ENCODE results near the gene MPV17L2. TPM values are rescaled to one million over a fixed set of nuclear protein-coding genes. Genes with fewer than 3 reads are reported as not detected.

The MPV17L2 gene
- total and polyA plus RNA-seq, 2 experiments from 2014 or later: 38.7 to 81.3 TPM

DNA sequence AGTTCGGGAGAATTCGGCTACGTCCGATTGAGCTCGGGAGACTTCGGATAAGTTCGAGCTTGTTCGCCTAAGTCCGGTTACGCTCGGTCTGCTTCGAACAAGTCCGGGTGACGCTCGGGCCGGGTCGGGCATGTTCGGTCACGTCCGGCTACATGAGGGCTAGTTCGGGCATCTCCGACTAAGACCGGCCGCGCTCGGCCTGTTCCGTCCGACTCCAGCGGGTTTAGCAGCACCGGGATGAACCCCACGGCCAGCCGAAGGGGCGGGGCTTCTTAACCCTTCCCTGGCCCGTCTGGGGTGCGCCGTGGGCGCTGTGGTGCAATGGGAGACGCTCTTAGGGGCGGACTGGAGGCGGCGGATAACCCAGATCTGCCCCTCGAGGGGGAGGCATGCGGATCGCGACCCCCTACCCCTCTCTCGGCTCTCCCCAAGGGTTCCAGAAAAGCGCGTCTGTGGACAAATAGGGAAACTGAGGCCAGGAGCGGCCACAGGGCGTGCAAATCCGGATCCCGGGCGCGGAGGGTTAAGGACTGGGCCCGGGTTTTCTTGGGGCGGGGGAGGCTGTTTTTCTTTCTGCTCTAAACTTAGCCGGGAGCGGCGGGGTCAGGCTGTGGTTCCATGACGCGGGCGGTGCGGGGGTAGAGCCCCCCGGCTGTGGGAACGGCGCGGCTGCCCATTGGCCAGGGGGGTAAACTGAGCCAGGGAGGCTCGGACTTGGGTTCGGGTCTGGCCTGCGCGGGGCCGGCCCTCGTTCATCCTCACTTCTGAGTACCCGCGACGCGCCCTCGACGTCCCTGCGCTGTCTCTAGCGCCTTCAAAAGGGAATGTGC, 31.7 kb downstream of the MPV17L2 start:
- H3F3A ChIP-seq (replicated peaks; ENCODE audit: low read depth): peaks cover 34% of the 10 kb centered on the region
- H3K27me3 ChIP-seq (ENCODE audit: insufficient read depth): peaks cover 27% of the 10 kb centered on the region
- H2AFZ ChIP-seq: peak overlapping the region; percentile 73; the same call in 1 of the 2 replicates

More for the DNA sequence above, 31.7 kb downstream of the MPV17L2 start:
- Mint-ChIP-seq H3K9me3 (peaks cover 3% of the 10 kb centered on the region; the same call in 2 of the 3 replicates), H3K27ac (peak overlapping the region; percentile 98), H3K4me1 (peaks cover 33% of the 10 kb centered on the region), H3K4me3 (peak overlapping the region; percentile 92), H3K36me3 (ENCODE audit: low read depth) (no peaks in the 10 kb centered on the region), H3K27me3 (ENCODE audit: insufficient read depth, low read depth, poor library complexity) (peaks cover 40% of the 10 kb centered on the region)
- Histone ChIP-seq H3K27ac (ENCODE audit: low read depth) (no peak overlapping the region), H3K36me3 (ENCODE audit: insufficient read depth) (no peaks in the 10 kb centered on the region), H3K4me2 (peak overlapping the region; percentile 81), H3K9me2 (ENCODE audit: insufficient read depth) (no peaks in the 10 kb centered on the region), H3K4me1 (ENCODE audit: insufficient read depth) (peaks cover 15% of the 10 kb centered on the region; the same call in 1 of the 2 replicates), H4K20me1 (replicated peaks; ENCODE audit: insufficient read depth) (no peaks in the 10 kb centered on the region), H3K4me3 (peak overlapping the region; percentile 61), H3K79me2 (replicated peaks; ENCODE audit: insufficient read depth) (no peaks in the 10 kb centered on the region)
- DNase-seq (ENCODE audit: low spot score) (peak; percentile 100), ATAC-seq (peak; percentile 85)
- TF ChIP-seq JUNB (IDR thresholded peaks at IDR 0.05; ENCODE audit: unreplicated experiment): no peak
- TF ChIP-seq, protein P1, sequence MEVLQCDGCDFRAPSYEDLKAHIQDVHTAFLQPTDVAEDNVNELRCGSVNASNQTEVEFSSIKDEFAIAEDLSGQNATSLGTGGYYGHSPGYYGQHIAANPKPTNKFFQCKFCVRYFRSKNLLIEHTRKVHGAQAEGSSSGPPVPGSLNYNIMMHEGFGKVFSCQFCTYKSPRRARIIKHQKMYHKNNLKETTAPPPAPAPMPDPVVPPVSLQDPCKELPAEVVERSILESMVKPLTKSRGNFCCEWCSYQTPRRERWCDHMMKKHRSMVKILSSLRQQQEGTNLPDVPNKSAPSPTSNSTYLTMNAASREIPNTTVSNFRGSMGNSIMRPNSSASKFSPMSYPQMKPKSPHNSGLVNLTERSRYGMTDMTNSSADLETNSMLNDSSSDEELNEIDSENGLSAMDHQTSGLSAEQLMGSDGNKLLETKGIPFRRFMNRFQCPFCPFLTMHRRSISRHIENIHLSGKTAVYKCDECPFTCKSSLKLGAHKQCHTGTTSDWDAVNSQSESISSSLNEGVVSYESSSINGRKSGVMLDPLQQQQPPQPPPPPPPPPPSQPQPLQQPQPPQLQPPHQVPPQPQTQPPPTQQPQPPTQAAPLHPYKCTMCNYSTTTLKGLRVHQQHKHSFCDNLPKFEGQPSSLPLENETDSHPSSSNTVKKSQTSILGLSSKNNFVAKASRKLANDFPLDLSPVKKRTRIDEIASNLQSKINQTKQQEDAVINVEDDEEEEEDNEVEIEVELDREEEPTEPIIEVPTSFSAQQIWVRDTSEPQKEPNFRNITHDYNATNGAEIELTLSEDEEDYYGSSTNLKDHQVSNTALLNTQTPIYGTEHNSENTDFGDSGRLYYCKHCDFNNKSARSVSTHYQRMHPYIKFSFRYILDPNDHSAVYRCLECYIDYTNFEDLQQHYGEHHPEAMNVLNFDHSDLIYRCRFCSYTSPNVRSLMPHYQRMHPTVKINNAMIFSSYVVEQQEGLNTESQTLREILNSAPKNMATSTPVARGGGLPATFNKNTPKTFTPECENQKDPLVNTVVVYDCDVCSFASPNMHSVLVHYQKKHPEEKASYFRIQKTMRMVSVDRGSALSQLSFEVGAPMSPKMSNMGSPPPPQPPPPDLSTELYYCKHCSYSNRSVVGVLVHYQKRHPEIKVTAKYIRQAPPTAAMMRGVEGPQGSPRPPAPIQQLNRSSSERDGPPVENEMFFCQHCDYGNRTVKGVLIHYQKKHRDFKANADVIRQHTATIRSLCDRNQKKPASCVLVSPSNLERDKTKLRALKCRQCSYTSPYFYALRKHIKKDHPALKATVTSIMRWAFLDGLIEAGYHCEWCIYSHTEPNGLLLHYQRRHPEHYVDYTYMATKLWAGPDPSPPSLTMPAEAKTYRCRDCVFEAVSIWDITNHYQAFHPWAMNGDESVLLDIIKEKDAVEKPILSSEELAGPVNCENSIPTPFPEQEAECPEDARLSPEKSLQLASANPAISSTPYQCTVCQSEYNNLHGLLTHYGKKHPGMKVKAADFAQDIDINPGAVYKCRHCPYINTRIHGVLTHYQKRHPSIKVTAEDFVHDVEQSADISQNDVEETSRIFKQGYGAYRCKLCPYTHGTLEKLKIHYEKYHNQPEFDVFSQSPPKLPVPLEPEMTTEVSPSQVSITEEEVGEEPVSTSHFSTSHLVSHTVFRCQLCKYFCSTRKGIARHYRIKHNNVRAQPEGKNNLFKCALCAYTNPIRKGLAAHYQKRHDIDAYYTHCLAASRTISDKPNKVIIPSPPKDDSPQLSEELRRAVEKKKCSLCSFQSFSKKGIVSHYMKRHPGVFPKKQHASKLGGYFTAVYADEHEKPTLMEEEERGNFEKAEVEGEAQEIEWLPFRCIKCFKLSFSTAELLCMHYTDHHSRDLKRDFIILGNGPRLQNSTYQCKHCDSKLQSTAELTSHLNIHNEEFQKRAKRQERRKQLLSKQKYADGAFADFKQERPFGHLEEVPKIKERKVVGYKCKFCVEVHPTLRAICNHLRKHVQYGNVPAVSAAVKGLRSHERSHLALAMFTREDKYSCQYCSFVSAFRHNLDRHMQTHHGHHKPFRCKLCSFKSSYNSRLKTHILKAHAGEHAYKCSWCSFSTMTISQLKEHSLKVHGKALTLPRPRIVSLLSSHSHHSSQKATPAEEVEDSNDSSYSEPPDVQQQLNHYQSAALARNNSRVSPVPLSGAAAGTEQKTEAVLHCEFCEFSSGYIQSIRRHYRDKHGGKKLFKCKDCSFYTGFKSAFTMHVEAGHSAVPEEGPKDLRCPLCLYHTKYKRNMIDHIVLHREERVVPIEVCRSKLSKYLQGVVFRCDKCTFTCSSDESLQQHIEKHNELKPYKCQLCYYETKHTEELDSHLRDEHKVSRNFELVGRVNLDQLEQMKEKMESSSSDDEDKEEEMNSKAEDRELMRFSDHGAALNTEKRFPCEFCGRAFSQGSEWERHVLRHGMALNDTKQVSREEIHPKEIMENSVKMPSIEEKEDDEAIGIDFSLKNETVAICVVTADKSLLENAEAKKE (CRISPR knock-in tag; IDR thresholded peaks at IDR 0.05): no peak
- TF ChIP-seq EZH2phosphoT487 (IDR thresholded peaks at IDR 0.05; ENCODE audit: unreplicated experiment): no peak
- TF ChIP-seq, protein P2, sequence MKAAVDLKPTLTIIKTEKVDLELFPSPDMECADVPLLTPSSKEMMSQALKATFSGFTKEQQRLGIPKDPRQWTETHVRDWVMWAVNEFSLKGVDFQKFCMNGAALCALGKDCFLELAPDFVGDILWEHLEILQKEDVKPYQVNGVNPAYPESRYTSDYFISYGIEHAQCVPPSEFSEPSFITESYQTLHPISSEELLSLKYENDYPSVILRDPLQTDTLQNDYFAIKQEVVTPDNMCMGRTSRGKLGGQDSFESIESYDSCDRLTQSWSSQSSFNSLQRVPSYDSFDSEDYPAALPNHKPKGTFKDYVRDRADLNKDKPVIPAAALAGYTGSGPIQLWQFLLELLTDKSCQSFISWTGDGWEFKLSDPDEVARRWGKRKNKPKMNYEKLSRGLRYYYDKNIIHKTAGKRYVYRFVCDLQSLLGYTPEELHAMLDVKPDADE (IDR thresholded peaks at IDR 0.05): no peak
- TF ChIP-seq CREB1 (CRISPR knock-in tag; IDR thresholded peaks at IDR 0.05; ENCODE audit: low read depth): no peak
- TF ChIP-seq CTCF (conservative IDR thresholded peaks at IDR 0.05; ENCODE audit: low read depth in 2 of 2): no peak
- no peak for TF ChIP-seq EZH2 (IDR thresholded peaks at IDR 0.05; ENCODE audit: low read depth, unreplicated experiment)

Measured in GM23338 (cell line).